Heart left ventricle (tissue), 16 donors: ENCODE measurements around the gene GFRA4. TPM values are rescaled to one million over a fixed set of nuclear protein-coding genes. Genes with fewer than 3 reads are reported as not detected.

Source experiments
- ATAC-seq, 4 donors: fragments of 200-7000 bp; cut with Tn5 transposase; one replicate each; pipeline ENCODE4 v1.9.1; 2020 to 2022; ENCODE audit warnings: moderate library complexity in 4 of 4, mild to moderate bottlenecking in 3 of 4, moderate number of reproducible peaks in 1 of 4
- DNase-seq, 5 donors: peaks; one replicate each; pipeline ENCODE4 v3.0.0-alpha.2; 2020
- H3K27ac ChIP-seq, 12 donors: fragments of 200-600 bp; sonication (generic) in 4 of 12; one replicate each; pipeline versions ENCODE4 v1.5.0 to v1.8.0; 2016 to 2022; ENCODE audit warnings: mild to moderate bottlenecking in 2 of 12
- H3K27me3 ChIP-seq, 9 donors: fragments of 200-600 bp; sonication (generic) in 2 of 9; one replicate each; pipeline versions ENCODE4 v1.5.1 to v1.8.0; 2016 to 2022; ENCODE audit warnings: mild to moderate bottlenecking in 3 of 9
- H3K36me3 ChIP-seq, 9 donors: fragments of 200-600 bp; sonication (generic) in 2 of 9; one replicate each; pipeline versions ENCODE4 v1.5.0 to v1.8.0; 2018 to 2022; ENCODE audit warnings: mild to moderate bottlenecking in 2 of 9
- H3K4me1 ChIP-seq, 12 donors: fragments of 200-600 bp; sonication (generic) in 4 of 12; one replicate each; pipeline versions ENCODE4 v1.5.0 to v1.8.0; 2016 to 2022; ENCODE audit warnings: mild to moderate bottlenecking in 3 of 12
- H3K4me3 ChIP-seq, 12 donors: fragments of 200-600 bp; sonication (generic) in 4 of 12; one replicate each; pipeline versions ENCODE4 v1.5.0 to v1.8.0; 2017 to 2022; ENCODE audit warnings: mild to moderate bottlenecking in 9 of 12, moderate library complexity in 4 of 12
- H3K9me3 ChIP-seq, 12 donors: fragments of 200-600 bp; sonication (generic) in 4 of 12; one replicate each; pipeline versions ENCODE4 v1.5.0 to v1.8.0; 2016 to 2022; ENCODE audit warnings: mild to moderate bottlenecking in 1 of 12
- CTCF ChIP-seq, 12 donors: fragments of 200-600 bp; sonication (generic) in 4 of 12; IDR thresholded peaks; one replicate each; pipeline versions ENCODE4 v1.5.0 to v1.8.0; 2018 to 2022; ENCODE audit warnings: antibody characterized with exemption in 12 of 12, mild to moderate bottlenecking in 5 of 12
- POLR2A ChIP-seq, 2 donors: fragments of 450-650 bp; IDR thresholded peaks; one replicate each; pipeline ENCODE4 v1.6.1; 2017; ENCODE audit warnings: antibody characterized with exemption in 2 of 2, mild to moderate bottlenecking in 2 of 2, moderate library complexity in 2 of 2
- WGBS, 4 donors: extraction: QIAGEN DNeasy Blood & Tissue Kit in 2 of 4; methylation state at CpG; one replicate each; pipeline versions ENCODE4 v1.1.5 to v1.1.7; 2013 to 2018; 5-methylcytosine and 5-hydroxymethylcytosine counted together
- intact Hi-C, 10 donors: fragments of 100-400 bp; cut with DNase I; formaldehyde crosslinking; loops; one replicate each; pipeline versions ENCODE4 v1.11.1 to v1.14.2; 2022
- long read RNA-seq, 3 donors: library from polyadenylated mRNA; unstranded; transcript quantifications; one replicate each; pipeline ENCODE4 v2.0.0, GENCODE V29; 2020 to 2021
- polyA plus RNA-seq, 2 donors: library from polyadenylated mRNA; stranded (reverse); fragments of 200-250 nt; gene quantifications; one replicate each; pipeline ENCODE4 v1.2.3, GENCODE V29; 2013
- total RNA-seq, 9 donors: library from RNA; depleted of rRNA in 2 of 9; stranded (reverse); fragments of >200 nt in 2 of 9; fragmentation: NEBNext Ultra II Directional in 3 of 9; extraction: Animal tissue kit (Norgen Biotek cat#: 25700) in 3 of 9; gene quantifications; one replicate each; pipeline versions ENCODE4 v1.1.0 to v1.2.4, GENCODE V29; 2016 to 2023
- donor health status: ischemic (EF 13 %, LVEDD 7.1; RV severe dilation, severe dysfunction).
- donor health status: healthy with polysubstance abuse.
- donor health status: DM: no; HTN: yes; CAD: no.
- donor health status: DM: no; HTN: no; CAD: no.
- donor health status: ischemic (EF 25% LVEDD 6.9; RV normal size, moderate dysfunction).
- donor health status: ischemic (EF 25% LVEDD 5.7; RV mildly dilated, moderate dysfunction).
- donor health status: healthy.
- donor health status: DM: yes; HTN: yes; CAD: no.
- donor health status: ischemic (EF 35%, LVEDD 5.7; RV mildly dilated, moderate dysfunction).
- donor health status: nonischemic (EF 11% LVEDD 7.7; RV severe dilation, severe dysfunction).
- donor health status: DM: yes; HTN: yes; CAD: no.
- donor health status: PGD.
- donor health status: ischemic (EF 29% LVEDD 5.4; RV normal size, mild dysfunction).
- donor health status: nonischemic (EF 23%, LVEDD 6.1; RV moderate dilation, normal function).

GFRA4 gene
- not detected for total RNA-seq
- not detected for polyA plus RNA-seq
- long read RNA-seq, donor 1 = 0 reads
- long read RNA-seq, donor 2 = 0 reads
- long read RNA-seq, donor 3 = 0 reads

- 63 to 69% (median 65%) methylated on average over 15 to 19 of the region's 19 CpGs for WGBS, 4 donors
- Histone ChIP-seq H3K27me3 (peaks cover 5 to 50% (median 20%) of the 10 kb centered on the region in 9 donors), H3K4me1 (peaks cover 0 to 13% (median 0%) of the 10 kb centered on the region in 12 donors), H3K9me3 (no peaks in the 10 kb centered on the region), H3K4me3 (no peak within 1 kb of the TSS), H3K27ac (no peak within 1 kb of the TSS), H3K36me3 (no peaks in the 10 kb centered on the region)
- TF ChIP-seq CTCF (IDR thresholded peaks at IDR 0.05) (no peak), POLR2A (IDR thresholded peaks at IDR 0.05) (no peak)
- ATAC-seq = no peak
- DNase-seq = peak in 3 of 5 donors; percentile 11 to 36 (median 13)
- intact Hi-C loops = no loop called here
These were observed at the start of gene GFRA4 for GRCh38 chr20:3663031-3663701. TSS of gene GFRA4 (minus strand) at chr20:3663399. CDS start at chr20:3663399, 0 bp downstream.

- Histone ChIP-seq H3K27me3 (no peaks in the 10 kb centered on the region), H3K4me1 (peaks cover 0 to 40% (median 11%) of the 10 kb centered on the region in 12 donors), H3K27ac (peak within 1 kb of the TSS in 1 of 12 donors; percentile 79), H3K36me3 (no peaks in the 10 kb centered on the region), H3K9me3 (no peaks in the 10 kb centered on the region), H3K4me3 (peak within 1 kb of the TSS in 7 of 12 donors; percentile 15 to 50 (median 25))
- peak; percentile 41 to 71 (median 60) for ATAC-seq
- intact Hi-C loops = loop anchor here in 5 of 10 donors (5.0 to 10.0 kb wide), 5 partner anchors 55 to 372 kb away; partner anchors contain the start of gene ADISSP (in 1 of the 5)
- TF ChIP-seq POLR2A (IDR thresholded peaks at IDR 0.05) = no peak
- TF ChIP-seq CTCF (IDR thresholded peaks at IDR 0.05) = no peak
- 74 to 88% (median 84%) methylated on average over 14 to 15 of the region's 15 CpGs for WGBS, 4 donors
- DNase-seq = peak; percentile 66 to 87 (median 74)
These were observed 49.2 kb upstream of the GFRA4 start, which contains the start of gene SIGLEC1 for GRCh38 chr20:3712279-3712873. TSS of gene SIGLEC1 (minus strand) at chr20:3712600. CDS start at chr20:3707128, 5,472 bp downstream.

GRCh38 chr20:3711484-3711941 lies 48.3 kb upstream of the GFRA4 start:
- no peak for TF ChIP-seq CTCF (IDR thresholded peaks at IDR 0.05)
- no peak for TF ChIP-seq POLR2A (IDR thresholded peaks at IDR 0.05)
- peak in 3 of 5 donors; percentile 5 to 41 (median 6) for DNase-seq
- ATAC-seq = peak in 2 of 4 donors; percentile 19 to 23
- peak overlapping the region in 7 of 12 donors; percentile 4 to 50 (median 25) for H3K4me3 ChIP-seq
- peak overlapping the region in 1 of 12 donors; percentile 79 for H3K27ac ChIP-seq
- intact Hi-C loops = loop anchor here (1.0 to 10.0 kb wide), 9 partner anchors 33 to 373 kb away; partner anchors contain the start of gene ADISSP (in 1 of the 10)
- H3K4me1 ChIP-seq = peaks cover 0 to 40% (median 11%) of the 10 kb centered on the region in 12 donors
- WGBS, 4 donors = 68 to 75% (median 71%) methylated on average over 4 of the region's 4 CpGs
- no peaks in the 10 kb centered on the region for H3K27me3 ChIP-seq
- H3K9me3 ChIP-seq = no peaks in the 10 kb centered on the region
- H3K36me3 ChIP-seq = peaks cover 0 to 5% (median 0%) of the 10 kb centered on the region in 9 donors
